ENCODE results near the gene CLDN14. TPM values are rescaled to one million over a fixed set of nuclear protein-coding genes. Genes with fewer than 3 reads are reported as not detected.

Gene CLDN14
- total RNA-seq, 2 donors from 2014 or later, result not detected

DNA sequence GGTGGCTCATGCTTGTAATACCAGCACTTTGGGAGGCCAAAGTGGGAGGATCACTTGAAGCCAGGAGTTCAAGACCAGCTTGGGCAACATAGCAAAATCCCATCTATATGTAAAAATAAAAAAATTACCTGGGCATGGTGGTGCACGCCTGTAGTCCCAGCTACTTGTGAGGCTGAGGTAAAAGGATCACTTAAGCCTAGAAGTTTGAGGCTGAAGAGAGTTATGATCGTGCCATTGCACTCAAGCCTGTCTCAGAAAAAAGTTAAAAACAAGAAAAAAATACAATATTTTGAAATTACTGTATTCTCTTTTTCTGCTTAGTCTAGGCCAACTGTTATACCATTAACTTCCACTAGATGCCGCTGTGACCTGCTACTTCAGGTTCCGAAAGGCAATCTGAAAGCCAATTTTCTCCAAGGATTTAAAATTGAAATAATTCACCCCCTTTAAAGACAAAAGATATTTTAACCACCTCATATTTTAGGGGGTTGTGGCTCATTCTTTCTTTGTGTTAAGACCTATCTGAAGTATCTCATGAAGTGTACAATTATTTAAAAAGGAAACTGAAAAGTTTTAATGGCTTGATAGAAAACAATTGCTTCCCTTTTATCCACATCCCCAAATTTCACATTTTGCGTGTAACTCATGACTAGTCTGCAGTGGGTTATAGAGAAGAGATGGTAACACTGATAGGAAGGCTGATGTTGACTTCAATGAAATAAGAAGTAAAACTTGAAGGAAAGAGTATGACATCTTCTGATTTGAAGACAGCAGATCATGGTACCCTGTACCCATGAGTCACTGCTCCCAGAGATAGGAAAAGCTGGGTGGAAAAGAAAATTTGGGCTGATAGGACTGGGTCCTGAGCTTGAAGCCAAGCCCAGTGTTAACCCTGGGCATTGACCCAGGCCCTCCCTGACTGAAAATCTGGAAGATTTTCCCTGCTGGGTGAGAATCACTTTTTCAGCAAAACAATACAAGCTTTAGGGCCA, 24.4 kb upstream of the CLDN14 start:
- Histone ChIP-seq H3K36me3 (no peaks in the 10 kb centered on the region), H3K9me3 (no peaks in the 10 kb centered on the region), H3K4me3 (no peak overlapping the region), H3K4me1 (replicated peaks) (peaks cover 22% of the 10 kb centered on the region), H3K27me3 (replicated peaks; ENCODE audit: insufficient read depth) (no peaks in the 10 kb centered on the region), H3K27ac (peak overlapping the region in 1 of 2 donors; percentile 92)
- 32% methylated on average over 5 of the region's 5 CpGs for WGBS
- peak; percentile 44 for DNase-seq (ENCODE audit: low spot score)
- TF ChIP-seq, protein P1, sequence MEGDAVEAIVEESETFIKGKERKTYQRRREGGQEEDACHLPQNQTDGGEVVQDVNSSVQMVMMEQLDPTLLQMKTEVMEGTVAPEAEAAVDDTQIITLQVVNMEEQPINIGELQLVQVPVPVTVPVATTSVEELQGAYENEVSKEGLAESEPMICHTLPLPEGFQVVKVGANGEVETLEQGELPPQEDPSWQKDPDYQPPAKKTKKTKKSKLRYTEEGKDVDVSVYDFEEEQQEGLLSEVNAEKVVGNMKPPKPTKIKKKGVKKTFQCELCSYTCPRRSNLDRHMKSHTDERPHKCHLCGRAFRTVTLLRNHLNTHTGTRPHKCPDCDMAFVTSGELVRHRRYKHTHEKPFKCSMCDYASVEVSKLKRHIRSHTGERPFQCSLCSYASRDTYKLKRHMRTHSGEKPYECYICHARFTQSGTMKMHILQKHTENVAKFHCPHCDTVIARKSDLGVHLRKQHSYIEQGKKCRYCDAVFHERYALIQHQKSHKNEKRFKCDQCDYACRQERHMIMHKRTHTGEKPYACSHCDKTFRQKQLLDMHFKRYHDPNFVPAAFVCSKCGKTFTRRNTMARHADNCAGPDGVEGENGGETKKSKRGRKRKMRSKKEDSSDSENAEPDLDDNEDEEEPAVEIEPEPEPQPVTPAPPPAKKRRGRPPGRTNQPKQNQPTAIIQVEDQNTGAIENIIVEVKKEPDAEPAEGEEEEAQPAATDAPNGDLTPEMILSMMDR (IDR thresholded peaks at IDR 0.05), result peak; percentile 92 to 96 (median 94)
- no peak for TF ChIP-seq POLR2A (IDR thresholded peaks at IDR 0.05)
- peak; percentile 29 for TF ChIP-seq POLR2AphosphoS5 (IDR thresholded peaks at IDR 0.05)
- intact Hi-C loops (cut with DNase I), result loop anchor here (2.0 to 10.0 kb wide), 2 partner anchors 422 to 510 kb away; no protein-coding TSS in a partner anchor

DNA sequence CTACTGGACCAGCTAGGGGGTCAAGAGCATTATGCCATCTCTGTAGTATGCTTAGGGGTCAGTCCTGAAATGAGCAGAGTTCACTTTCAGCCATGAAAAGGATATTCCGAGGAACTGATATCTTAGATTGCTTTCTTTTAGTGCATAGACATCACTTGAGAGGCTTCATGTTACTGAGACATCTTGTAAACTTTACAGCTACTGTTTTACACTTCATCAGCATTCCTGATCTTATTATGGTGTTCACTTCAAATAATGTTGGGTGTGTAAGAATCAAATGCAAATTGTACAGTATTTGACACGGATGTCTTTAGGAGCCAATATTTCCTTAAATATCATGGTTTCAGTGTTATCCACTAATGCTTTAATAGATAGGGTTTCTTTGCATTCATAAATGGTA, 22.4 kb upstream of the CLDN14 start:
- Histone ChIP-seq H3K4me3 (no peak overlapping the region), H3K27ac (no peak overlapping the region), H3K9me3 (no peaks in the 10 kb centered on the region), H3K36me3 (no peaks in the 10 kb centered on the region), H3K27me3 (replicated peaks; ENCODE audit: insufficient read depth) (no peaks in the 10 kb centered on the region), H3K4me1 (replicated peaks) (peaks cover 15% of the 10 kb centered on the region)
- no peak for DNase-seq (ENCODE audit: low spot score)
- intact Hi-C loops (cut with DNase I), result loop anchor here (10.0 kb wide), 1 partner anchor 512 kb away; no protein-coding TSS in a partner anchor
- 44% methylated on average over 2 of the region's 2 CpGs for WGBS
- TF ChIP-seq, protein P1 (IDR thresholded peaks at IDR 0.05), result no peak
- TF ChIP-seq POLR2AphosphoS5 (IDR thresholded peaks at IDR 0.05), result no peak
- TF ChIP-seq POLR2A (IDR thresholded peaks at IDR 0.05), result no peak

DNA sequence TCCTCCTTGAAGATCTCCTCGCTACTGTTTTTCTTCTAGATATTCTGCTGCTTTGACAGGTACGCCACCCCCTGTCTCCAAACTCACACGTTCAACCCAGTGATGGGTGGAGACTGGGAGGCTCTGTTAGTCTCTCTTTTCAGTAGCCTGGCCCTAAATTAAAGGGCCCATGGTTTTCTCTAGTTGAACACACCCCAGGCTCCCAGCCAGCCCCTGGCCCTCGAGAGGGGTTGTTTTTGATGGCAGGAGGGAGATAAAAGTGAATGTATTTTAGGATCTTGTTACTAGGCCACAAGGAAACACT, 21.6 kb upstream of the CLDN14 start:
- intact Hi-C loops (cut with DNase I), result loop anchor here (10.0 kb wide), 1 partner anchor 513 kb away; no protein-coding TSS in a partner anchor

DNA sequence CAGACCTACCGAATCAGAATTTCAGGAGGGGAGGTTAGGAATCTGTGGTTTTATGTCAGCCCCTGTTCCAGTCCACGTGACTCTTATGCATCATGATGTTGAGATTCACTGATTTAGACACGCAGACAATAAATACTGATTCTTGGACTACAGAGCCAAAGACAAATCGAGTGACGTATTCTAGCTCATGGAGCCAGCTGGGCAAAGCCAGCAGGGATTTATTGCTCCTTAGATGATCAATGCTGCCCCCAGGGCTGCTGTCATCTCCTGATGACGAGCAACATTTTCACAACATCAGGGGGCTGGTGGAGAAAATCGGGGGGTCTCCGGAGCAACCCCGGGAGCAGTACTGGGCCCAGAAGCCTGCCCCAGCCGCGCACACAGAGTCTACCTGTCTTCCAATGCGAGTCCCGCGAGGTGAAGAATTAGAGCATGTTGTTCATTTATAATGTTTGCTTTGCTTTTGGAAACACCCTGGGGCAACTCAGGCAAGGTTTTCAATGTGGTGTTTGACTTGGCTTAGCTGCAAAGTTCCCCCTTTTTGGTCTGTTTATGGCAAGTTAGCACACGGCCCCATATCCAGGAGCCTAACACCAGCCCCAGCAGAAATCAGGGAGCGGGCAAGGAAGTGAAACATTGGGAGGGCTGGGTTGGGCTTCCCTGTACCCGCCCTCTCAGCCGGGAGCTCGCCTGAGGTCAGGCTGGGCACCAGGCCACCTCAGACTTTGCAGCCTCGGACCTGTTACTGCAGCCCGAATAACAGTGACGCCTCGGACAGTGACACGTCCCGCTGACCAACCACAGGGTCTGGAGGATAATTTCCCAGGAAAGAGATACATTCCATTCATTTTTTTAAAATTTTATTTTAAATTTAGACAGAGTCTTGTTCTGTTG, 19.9 kb upstream of the CLDN14 start:
- intact Hi-C loops (cut with DNase I), result loop anchor here (10.0 kb wide), 1 partner anchor 515 kb away; no protein-coding TSS in a partner anchor
- TF ChIP-seq POLR2A (IDR thresholded peaks at IDR 0.05) (no peak), POLR2AphosphoS5 (IDR thresholded peaks at IDR 0.05) (peak; percentile 73)
- Histone ChIP-seq H3K27me3 (replicated peaks; ENCODE audit: insufficient read depth) (no peaks in the 10 kb centered on the region), H3K27ac (peak overlapping the region; percentile 79 to 82), H3K4me1 (replicated peaks) (peaks cover 15% of the 10 kb centered on the region), H3K4me3 (no peak overlapping the region), H3K9me3 (no peaks in the 10 kb centered on the region), H3K36me3 (no peaks in the 10 kb centered on the region)
- peak; percentile 87 for DNase-seq (ENCODE audit: low spot score)
- 36% methylated on average over 25 of the region's 25 CpGs for WGBS

More for the DNA sequence above, 21.6 kb upstream of the CLDN14 start:
- Histone ChIP-seq H3K9me3 (no peaks in the 10 kb centered on the region), H3K4me1 (replicated peaks) (peaks cover 15% of the 10 kb centered on the region), H3K27ac (peak overlapping the region; percentile 9 to 35), H3K4me3 (no peak overlapping the region), H3K27me3 (replicated peaks; ENCODE audit: insufficient read depth) (no peaks in the 10 kb centered on the region), H3K36me3 (no peaks in the 10 kb centered on the region)
- WGBS, result 60% methylated on average over 4 of the region's 4 CpGs
- no peak for TF ChIP-seq POLR2AphosphoS5 (IDR thresholded peaks at IDR 0.05)
- TF ChIP-seq, protein P1 (IDR thresholded peaks at IDR 0.05), result no peak
- TF ChIP-seq POLR2A (IDR thresholded peaks at IDR 0.05), result no peak
- no peak for DNase-seq (ENCODE audit: low spot score)

DNA sequence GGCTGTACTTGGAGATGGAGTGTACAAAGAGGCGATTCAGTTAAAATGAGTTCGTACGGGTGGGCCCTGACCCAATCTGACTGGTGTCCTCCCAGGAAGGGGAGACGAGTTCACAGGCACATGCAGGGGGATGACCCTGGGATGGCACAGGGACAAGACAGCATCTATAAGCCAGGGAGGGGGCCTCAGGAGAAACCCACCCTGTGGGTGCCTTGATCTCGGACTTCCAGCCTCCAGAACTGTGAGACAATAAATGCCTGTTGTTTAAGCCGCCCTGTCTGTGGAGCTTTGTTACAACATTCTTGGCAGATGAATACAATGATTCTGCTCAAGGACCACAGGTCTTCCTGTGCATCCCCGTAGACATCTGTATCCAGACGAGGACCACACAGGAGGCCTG, 14.6 kb upstream of the CLDN14 start:
- WGBS, result 91% methylated on average over 8 of the region's 8 CpGs
- Histone ChIP-seq H3K9me3 (no peaks in the 10 kb centered on the region), H3K27ac (no peak overlapping the region), H3K27me3 (replicated peaks; ENCODE audit: insufficient read depth) (no peaks in the 10 kb centered on the region), H3K36me3 (no peaks in the 10 kb centered on the region), H3K4me1 (replicated peaks) (peaks cover 13% of the 10 kb centered on the region), H3K4me3 (no peak overlapping the region)
- intact Hi-C loops (cut with DNase I), result no loop called here
- DNase-seq (ENCODE audit: low spot score), result no peak
- TF ChIP-seq POLR2A (IDR thresholded peaks at IDR 0.05), result no peak
- TF ChIP-seq, protein P1 (IDR thresholded peaks at IDR 0.05), result no peak
- no peak for TF ChIP-seq POLR2AphosphoS5 (IDR thresholded peaks at IDR 0.05)

All from prostate gland (tissue), 2 donors.